ENCODE data around the gene PNMA8B. TPM values are rescaled to one million over a fixed set of nuclear protein-coding genes. Genes with fewer than 3 reads are reported as not detected.

PNMA8B gene
- total RNA-seq, 1 experiment from 2014 or later, result 0.75 TPM

DNA sequence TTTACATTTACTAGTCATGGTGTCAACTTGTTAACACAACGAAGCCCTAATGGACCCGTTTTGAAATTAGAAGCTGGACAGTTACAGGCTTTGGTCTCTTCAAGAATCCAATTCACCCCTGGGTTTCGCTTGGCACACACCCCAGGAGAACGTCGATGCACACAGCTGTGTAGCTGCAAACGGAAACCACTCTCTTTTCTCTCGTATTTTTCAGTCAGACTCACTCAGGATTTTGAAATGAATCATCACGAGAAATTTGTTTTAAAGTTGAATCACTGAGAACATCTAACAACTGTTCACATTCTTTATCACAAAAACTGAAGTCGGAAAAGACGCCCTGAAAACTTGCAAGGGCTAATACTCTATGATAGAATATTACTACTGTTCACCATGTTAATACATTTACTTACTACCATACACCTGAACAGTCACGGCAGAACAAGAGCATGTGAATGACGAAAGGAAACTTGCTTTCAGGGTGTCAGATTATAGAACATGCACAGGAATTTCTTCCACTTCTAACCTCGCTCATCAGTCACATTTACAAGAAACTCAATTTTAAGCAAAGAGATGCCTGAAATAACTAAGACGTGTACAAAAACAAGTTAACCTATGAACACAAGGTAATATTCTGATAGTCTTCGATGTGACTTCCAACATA is 29.0 kb downstream of the PNMA8B start:
- DNase-seq (ENCODE audit: low spot score), result no peak
- intact Hi-C loops (cut with micrococcal nuclease; ENCODE audit: unreplicated experiment), result no loop called here
- POLR2A ChIA-PET (ENCODE audit: low non-redundant PET), result interaction anchor here (0.5 to 0.6 kb wide), 2 partner anchors 58 to 300 kb away, joined by 4 to 9 read pairs; no protein-coding TSS in a partner anchor
- H3K4me1 ChIP-seq (ENCODE audit: insufficient read depth, low read length, poor library complexity, severe bottlenecking), result peaks cover 9% of the 10 kb centered on the region
- H3K27ac ChIP-seq (ENCODE audit: low read depth, low read length, poor library complexity, severe bottlenecking), result no peak overlapping the region
- no peaks in the 10 kb centered on the region for H3K9me3 ChIP-seq (ENCODE audit: low read depth, low read length, poor library complexity, severe bottlenecking)
- no TSS peak for BruUV-seq (replicated peaks)
- no peak overlapping the region for H3K4me3 ChIP-seq (ENCODE audit: low read depth, low read length, poor library complexity, severe bottlenecking)
- no peaks in the 10 kb centered on the region for H3K27me3 ChIP-seq (replicated peaks; ENCODE audit: insufficient read depth, low read depth, low read length, poor library complexity)
- H3K36me3 ChIP-seq (ENCODE audit: insufficient read depth, low read length, poor library complexity, severe bottlenecking), result no peaks in the 10 kb centered on the region
- CTCF ChIA-PET, result no interaction called here
- TF ChIP-seq EZH2 (IDR thresholded peaks at IDR 0.05; ENCODE audit: borderline replicate concordance, low read depth, low read length, poor library complexity, severe bottlenecking), result no peak
- TF ChIP-seq, protein P1, sequence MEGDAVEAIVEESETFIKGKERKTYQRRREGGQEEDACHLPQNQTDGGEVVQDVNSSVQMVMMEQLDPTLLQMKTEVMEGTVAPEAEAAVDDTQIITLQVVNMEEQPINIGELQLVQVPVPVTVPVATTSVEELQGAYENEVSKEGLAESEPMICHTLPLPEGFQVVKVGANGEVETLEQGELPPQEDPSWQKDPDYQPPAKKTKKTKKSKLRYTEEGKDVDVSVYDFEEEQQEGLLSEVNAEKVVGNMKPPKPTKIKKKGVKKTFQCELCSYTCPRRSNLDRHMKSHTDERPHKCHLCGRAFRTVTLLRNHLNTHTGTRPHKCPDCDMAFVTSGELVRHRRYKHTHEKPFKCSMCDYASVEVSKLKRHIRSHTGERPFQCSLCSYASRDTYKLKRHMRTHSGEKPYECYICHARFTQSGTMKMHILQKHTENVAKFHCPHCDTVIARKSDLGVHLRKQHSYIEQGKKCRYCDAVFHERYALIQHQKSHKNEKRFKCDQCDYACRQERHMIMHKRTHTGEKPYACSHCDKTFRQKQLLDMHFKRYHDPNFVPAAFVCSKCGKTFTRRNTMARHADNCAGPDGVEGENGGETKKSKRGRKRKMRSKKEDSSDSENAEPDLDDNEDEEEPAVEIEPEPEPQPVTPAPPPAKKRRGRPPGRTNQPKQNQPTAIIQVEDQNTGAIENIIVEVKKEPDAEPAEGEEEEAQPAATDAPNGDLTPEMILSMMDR (conservative IDR thresholded peaks at IDR 0.05; ENCODE audit: low read depth, low read length), result no peak

DNA sequence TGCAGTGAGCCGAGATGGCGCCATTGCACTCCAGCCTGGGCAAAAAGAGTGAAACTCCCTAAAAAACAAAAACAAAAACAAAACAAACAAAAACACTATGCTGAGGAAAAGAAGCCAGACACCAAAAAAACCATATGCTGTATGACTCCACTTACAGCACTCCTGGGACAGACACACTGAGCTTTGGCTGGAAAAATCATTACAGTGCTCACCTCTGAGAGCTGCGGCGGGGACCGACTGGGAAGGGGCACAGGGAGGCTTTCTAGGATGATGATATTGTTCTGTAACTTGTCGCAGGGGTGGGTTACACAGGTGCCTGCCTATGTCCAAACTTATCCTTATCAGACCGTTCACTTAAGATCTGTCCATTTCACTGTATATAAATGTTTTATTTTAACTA is 32.2 kb downstream of the PNMA8B start:
- CTCF ChIA-PET, result no interaction called here
- H3K9me3 ChIP-seq (ENCODE audit: low read depth, low read length, poor library complexity, severe bottlenecking), result no peaks in the 10 kb centered on the region
- H3K27ac ChIP-seq (ENCODE audit: low read depth, low read length, poor library complexity, severe bottlenecking), result no peak overlapping the region
- no peaks in the 10 kb centered on the region for H3K27me3 ChIP-seq (replicated peaks; ENCODE audit: insufficient read depth, low read depth, low read length, poor library complexity)
- no peaks in the 10 kb centered on the region for H3K4me1 ChIP-seq (ENCODE audit: insufficient read depth, low read length, poor library complexity, severe bottlenecking)
- H3K36me3 ChIP-seq (ENCODE audit: insufficient read depth, low read length, poor library complexity, severe bottlenecking), result no peaks in the 10 kb centered on the region
- TF ChIP-seq, protein P1 (conservative IDR thresholded peaks at IDR 0.05; ENCODE audit: low read depth, low read length), result no peak
- no peak for TF ChIP-seq EZH2 (IDR thresholded peaks at IDR 0.05; ENCODE audit: borderline replicate concordance, low read depth, low read length, poor library complexity, severe bottlenecking)
- H3K4me3 ChIP-seq (ENCODE audit: low read depth, low read length, poor library complexity, severe bottlenecking), result no peak overlapping the region
- POLR2A ChIA-PET (ENCODE audit: low non-redundant PET), result no interaction called here
- intact Hi-C loops (cut with micrococcal nuclease; ENCODE audit: unreplicated experiment), result no loop called here
- DNase-seq (ENCODE audit: low spot score), result no peak
- BruUV-seq (replicated peaks), result no TSS peak

DNA sequence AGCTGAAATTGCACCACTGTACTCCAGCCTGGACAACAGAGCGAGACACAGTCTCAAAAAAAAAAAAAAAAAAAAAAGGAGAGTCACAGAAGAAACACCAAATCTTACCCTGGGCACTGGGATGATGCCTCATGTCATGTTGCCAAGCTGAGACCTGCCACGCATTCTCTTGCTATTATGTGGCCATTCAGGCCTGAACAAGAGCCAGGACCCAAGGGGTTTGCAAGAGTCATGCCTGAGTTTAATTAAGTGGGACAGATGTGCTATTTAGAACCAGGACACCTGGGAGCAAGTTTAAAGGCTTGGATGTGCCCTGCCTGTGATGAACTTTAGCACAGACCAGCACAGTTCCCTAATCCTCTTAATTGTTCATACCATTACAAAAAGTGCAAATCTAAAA is 34.1 kb downstream of the PNMA8B start:
- no peaks in the 10 kb centered on the region for H3K4me1 ChIP-seq (ENCODE audit: insufficient read depth, low read length, poor library complexity, severe bottlenecking)
- POLR2A ChIA-PET (ENCODE audit: low non-redundant PET), result no interaction called here
- intact Hi-C loops (cut with micrococcal nuclease; ENCODE audit: unreplicated experiment), result no loop called here
- CTCF ChIA-PET, result no interaction called here
- no peaks in the 10 kb centered on the region for H3K36me3 ChIP-seq (ENCODE audit: insufficient read depth, low read length, poor library complexity, severe bottlenecking)
- H3K27ac ChIP-seq (ENCODE audit: low read depth, low read length, poor library complexity, severe bottlenecking), result no peak overlapping the region
- no peaks in the 10 kb centered on the region for H3K27me3 ChIP-seq (replicated peaks; ENCODE audit: insufficient read depth, low read depth, low read length, poor library complexity)
- no peak for DNase-seq (ENCODE audit: low spot score)
- H3K9me3 ChIP-seq (ENCODE audit: low read depth, low read length, poor library complexity, severe bottlenecking), result no peaks in the 10 kb centered on the region
- BruUV-seq (replicated peaks), result no TSS peak
- H3K4me3 ChIP-seq (ENCODE audit: low read depth, low read length, poor library complexity, severe bottlenecking), result no peak overlapping the region
- TF ChIP-seq, protein P1 (conservative IDR thresholded peaks at IDR 0.05; ENCODE audit: low read depth, low read length), result no peak
- no peak for TF ChIP-seq EZH2 (IDR thresholded peaks at IDR 0.05; ENCODE audit: borderline replicate concordance, low read depth, low read length, poor library complexity, severe bottlenecking)
